ENCODE measurements around the gene NOS1AP.
"Not testable (repeated sequence)": the region's sequence is repeated elsewhere in the genome, so short reads cannot be mapped to it uniquely, and the experiment has no call there.

Gene NOS1AP

DNA sequence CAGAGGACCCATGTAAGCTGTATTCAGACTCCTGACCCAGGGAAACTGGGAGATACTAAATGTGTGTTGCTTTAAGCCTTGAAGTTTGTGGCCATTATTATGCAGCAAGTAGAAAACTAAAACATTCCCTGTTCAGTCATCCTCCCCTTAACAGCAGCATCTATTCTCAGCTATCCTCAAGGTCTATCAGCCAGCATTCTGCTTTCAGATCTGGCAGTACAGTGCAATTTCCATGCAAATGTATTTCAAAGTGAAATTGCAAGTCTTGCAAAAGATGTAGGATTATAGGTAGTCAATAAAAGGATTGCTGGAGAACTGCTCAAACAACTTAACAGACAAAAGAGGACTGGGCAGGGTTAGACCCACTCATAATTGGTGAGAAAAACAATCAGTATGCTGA, 111.3 kb downstream of the NOS1AP start:
- DNase-seq (ENCODE audit: low read depth) = no peak
- H3K4me3 ChIP-seq (ENCODE audit: low read depth, low read length) = no peak overlapping the region

DNA sequence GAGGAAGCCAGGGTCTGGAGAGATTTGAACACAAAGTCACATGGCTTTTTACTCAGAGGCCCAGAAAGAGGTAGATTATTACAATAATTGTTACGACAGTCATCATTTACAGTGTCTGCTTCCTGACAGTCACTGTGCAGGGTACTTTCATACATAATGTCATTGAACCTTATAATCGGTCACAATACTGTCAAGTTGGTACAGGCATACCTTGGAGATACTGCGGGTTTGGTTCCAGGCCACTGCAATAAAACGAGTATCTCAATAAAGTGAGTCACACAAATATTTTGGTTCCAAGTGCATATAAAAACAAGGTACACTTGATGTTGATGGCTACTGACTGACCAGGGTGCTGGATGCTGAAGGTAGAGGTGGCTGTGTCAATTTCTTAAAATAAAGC, 112.6 kb downstream of the NOS1AP start:
- H3K4me3 ChIP-seq (ENCODE audit: low read depth, low read length) = no peak overlapping the region
- no peak for DNase-seq (ENCODE audit: low read depth)

DNA sequence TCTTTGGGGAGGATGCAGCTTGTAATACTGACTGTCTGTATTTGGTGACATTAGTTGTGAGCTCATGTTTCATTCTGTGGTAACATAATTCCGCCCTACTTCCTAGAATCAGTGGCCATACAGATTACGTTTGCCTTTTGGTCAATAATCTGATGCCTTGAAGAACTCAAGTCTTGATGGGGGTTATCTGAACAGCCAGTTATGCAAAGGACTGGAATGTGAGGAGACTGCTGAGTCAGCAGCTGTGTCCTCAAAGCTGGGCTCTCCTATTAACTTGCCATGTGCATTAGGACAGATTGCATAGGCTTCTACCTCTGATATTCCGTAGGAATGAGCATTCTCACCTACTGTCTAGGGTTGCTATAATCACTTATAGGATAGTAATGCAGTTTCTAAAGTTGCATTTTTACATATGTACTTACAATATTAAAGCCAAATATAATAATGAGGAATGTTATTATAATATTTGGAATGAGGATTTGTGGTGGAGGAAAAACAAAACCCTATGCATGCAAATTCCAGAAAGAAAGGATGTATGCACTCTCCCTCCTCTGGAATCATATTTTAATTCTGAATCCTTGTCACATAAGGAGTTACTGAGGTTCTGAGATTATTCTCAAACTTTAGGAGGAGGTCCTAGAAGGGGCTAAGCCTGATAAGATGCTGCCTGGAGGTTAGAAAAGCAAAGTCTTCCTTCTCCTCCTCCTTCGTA, 116.0 kb downstream of the NOS1AP start:
- no peak for DNase-seq (ENCODE audit: low read depth)

DNA sequence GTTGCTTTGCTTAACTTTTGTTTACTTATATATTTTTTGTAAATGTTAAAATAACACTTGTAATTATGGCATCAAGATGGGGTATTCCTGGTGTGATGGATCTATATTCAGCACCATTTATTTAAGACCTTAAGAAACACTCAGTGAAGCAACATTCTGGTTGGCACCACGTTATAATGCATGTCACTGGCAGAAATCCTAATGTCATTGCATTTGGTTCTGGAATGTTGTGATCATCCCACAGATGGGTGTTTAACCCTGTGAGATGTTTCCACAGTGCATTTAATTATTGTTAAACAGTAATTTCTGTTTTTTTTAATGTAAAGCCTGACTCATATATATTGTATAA, 116.5 kb downstream of the NOS1AP start:
- no peak overlapping the region for H3K4me3 ChIP-seq (ENCODE audit: low read depth, low read length)
- DNase-seq (ENCODE audit: low read depth) = no peak

More for the DNA sequence above, 116.0 kb downstream of the NOS1AP start:
- H3K4me3 ChIP-seq (ENCODE audit: low read depth, low read length) = no peak overlapping the region

DNA sequence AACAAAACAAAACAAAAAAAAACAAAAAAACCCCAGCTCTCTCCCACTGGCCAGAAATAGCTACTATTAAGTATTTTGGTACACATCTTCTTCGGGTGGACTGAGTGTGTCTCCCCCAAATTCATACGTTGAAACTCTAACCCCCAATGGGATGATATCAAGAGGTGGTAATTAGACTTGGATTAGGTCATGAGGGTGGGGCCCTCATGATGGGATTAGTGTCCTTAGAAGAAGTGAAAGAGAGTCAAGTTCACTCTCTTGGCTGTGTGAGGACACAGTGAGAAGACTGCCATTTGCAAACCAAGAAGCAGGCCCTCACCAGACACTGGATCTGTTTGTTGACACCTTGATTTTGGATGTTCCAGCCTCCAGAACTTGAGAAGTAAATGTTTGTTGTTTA, 116.9 kb downstream of the NOS1AP start:
- no peak for DNase-seq (ENCODE audit: low read depth)
- H3K4me3 ChIP-seq (ENCODE audit: low read depth, low read length) = no peak overlapping the region

DNA sequence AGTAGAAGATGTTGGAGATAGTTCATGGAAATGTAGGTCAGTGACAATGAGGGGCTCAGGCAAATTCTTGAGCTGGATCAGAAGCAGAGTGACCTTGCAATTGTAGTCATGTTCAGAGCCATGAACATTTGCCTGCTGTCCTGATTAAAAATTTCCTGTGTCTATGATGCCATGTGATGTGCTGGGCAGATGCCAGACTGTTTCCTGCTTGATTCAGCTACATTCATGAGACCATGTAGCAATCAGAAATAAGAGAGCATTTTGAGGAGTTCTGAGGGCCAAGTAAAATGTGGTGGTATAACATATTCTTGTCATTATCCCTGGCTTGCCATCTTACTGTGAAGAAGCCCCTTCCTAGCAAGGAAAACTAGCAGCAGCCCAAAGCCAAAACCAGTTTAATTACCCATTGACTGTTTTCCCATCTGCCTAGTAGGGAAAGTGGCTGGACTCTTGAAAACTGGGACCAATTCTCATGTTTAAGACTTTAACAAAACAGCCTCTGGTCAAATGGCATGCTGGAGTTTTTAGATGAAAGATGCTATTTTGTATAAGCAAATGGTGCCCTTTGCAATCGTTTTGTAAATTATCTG, 118.3 kb downstream of the NOS1AP start:
- DNase-seq (ENCODE audit: low read depth) = no peak
- no peak overlapping the region for H3K4me3 ChIP-seq (ENCODE audit: low read depth, low read length)

DNA sequence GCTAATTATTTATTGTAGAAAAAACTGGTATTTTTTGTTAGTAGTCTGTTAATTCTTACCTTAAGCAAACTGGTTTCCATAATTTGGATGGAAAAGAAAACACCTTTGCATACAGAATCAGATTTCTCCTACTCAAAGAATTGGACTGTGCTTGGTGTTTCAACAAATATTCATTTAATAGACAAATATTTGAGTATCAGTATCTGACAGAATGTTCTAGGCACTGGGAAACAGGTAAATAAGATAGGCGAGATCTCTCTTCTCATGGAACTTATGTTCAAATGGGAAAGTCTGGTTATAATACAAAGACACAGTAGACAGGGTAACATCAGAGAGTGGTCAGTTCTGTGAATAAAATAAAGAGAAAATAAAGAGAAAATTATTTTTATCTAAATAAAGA, 119.9 kb downstream of the NOS1AP start:
- H3K4me3 ChIP-seq (ENCODE audit: low read depth, low read length) = no peak overlapping the region
- DNase-seq (ENCODE audit: low read depth) = no peak

DNA sequence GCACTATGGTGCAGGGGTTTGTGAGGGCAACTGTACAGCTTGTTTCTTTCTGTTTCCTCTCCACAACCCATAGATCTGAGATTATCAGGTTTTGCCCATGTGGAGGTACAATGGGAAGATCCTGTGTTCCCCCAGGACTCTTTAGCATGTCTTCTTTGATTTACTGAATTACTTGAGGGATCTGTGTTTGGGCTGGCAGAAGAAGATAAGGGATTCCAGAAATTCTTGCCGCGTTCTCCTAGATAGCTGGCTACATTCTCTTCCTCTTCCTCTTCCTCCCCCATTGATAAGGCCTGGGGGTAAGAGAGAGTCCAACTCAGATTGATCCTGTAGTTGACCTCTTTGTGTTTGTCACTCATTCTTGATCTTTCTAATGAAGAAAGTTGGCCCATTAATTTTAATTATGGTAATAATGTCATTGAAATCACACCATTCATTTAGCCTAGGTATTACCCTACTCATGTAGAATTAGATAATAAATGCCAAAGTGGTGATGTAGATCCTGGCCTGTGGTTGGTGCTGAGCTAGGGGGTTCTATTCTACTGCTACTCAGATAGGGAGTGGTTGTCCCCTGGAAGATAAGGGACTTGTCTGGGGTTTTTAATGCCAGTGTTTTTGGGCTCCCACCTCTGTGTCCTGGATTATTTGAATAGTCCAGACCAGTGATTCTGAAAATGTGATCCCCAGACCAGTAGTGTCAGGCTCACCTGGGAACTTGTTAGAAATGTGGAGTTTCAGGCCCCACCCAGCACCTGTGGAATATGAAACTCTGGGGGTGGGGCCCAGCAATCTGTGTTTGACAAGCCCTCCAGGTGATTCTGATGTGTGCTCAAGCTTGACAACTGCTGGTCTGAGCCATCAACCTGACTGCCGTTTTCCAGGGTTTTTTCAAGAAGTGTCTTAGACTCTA, 122.2 kb downstream of the NOS1AP start:
- no peak for DNase-seq (ENCODE audit: low read depth)
- no peak overlapping the region for H3K4me3 ChIP-seq (ENCODE audit: low read depth, low read length)

DNA sequence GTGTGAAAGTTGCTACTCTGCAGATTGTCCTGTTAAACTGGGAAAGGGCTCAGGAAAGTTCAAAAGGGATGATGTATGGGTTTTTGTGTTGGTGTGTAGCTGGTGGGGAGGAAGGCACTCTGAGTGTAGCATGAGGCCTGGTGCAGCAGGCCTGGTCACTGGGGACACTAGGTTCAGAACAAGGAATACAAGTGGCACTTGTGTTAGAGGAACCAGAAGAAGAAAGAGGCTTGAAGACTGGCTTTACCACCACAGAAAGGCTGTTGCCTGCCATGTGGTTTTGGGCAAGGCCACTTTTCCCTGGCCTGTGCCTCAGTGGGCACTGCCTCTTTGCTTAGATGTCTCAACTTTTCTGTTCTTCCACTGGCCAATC, 122.8 kb downstream of the NOS1AP start:
- no peak for DNase-seq (ENCODE audit: low read depth)
- H3K4me3 ChIP-seq (ENCODE audit: low read depth, low read length) = no peak overlapping the region

DNA sequence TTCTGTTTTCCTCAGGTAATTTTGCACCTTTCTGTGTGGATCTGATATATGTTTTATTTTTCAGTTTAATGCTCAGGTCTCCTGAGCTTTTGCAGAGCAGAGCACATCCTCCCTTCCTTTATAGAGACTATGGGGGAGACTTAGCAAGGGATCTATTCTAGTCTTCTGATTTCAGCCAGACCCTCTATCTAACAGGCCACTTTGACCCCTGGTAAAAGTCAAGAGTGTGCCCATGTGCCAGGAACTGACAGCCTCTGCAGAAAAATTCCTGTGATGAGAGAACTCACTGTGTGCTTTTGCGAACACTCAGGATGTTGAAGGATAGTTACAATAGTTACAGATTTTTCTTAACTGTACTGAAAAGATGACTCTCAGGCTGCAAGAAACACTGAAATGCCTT, 123.3 kb downstream of the NOS1AP start:
- no peak for DNase-seq (ENCODE audit: low read depth)

DNA sequence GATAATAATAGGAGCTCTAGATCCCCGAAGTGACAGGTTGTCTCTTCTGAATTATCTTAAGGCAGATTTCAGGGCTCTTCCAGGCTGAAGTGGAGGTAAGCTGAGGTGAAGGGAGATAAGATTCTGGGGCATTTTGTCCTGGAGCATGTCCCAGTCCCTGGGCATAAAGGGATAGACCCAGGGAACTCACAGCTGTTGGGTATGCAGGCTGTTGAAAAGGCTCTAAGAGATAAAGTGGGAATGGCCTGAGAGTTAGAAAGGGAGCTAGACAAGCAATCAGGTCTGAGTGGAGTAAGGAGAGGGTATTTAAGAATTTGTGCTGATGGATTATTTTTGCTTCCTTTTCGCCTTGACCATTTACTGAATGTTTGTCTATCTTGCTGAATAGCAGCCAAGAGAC, 123.7 kb downstream of the NOS1AP start:
- no peak overlapping the region for H3K4me3 ChIP-seq (ENCODE audit: low read depth, low read length)
- no peak for DNase-seq (ENCODE audit: low read depth)

More for the DNA sequence above, 123.3 kb downstream of the NOS1AP start:
- no peak overlapping the region for H3K4me3 ChIP-seq (ENCODE audit: low read depth, low read length)

DNA sequence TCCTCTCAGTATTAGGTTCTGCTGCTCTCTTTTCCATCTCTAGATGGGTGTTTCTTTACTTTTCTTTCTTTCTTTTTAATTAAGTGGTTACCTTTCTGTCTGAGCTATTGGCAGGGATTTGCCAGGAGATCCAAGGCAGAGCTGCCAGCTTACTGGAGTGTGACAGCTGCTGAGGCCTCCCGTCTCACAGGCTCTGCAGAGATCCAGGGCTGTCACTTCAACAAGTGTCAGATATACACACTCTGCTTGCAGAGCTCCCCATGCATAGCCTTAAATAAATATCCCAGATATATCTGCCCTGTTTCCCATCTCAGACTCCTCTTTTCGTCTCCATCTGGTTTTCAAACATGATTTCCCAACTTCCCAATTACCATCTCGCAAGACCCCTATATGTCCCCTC, 124.3 kb downstream of the NOS1AP start:
- H3K4me3 ChIP-seq (ENCODE audit: low read depth, low read length) = no peak overlapping the region
- DNase-seq (ENCODE audit: low read depth) = no peak

DNA sequence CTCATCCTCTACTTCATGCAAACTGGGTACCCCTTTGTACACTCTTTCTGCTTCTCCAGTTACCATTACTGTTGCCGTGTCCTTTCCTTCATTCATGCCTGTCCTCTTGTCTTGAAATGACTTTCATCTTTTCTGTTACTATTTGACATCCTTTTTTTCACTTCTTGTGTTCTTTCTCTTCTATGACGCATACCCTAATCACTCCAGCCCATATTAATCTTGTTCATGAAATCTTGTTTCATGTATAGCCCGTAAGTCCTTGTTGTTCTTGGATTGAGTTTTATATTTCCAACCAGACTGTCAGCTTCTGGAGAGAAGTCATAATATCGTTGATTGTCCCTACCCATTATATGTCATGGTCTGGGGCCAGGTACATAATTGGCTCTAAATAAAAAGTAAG, 126.1 kb downstream of the NOS1AP start:
- no peak for DNase-seq (ENCODE audit: low read depth)
- no peak overlapping the region for H3K4me3 ChIP-seq (ENCODE audit: low read depth, low read length)

DNA sequence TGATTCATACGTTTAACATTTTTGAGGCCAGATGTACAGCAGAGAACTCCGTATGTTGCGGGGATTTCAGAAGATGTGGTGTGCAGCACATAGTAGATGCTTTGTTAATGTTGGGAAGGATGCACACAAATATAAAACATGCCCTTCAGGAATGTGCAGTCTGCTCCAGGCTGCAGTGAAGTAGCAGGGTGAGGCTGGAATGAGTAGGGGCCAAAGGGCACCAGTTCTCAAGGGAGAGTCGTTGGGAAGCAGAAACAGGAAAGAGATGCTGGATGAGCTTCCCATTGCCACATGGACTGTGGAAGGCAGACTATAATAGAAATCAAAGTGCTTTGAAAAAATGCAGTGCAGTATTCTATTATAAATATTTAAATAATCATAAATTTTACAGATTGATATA, 126.9 kb downstream of the NOS1AP start:
- DNase-seq (ENCODE audit: low read depth) = no peak
- no peak overlapping the region for H3K4me3 ChIP-seq (ENCODE audit: low read depth, low read length)

DNA sequence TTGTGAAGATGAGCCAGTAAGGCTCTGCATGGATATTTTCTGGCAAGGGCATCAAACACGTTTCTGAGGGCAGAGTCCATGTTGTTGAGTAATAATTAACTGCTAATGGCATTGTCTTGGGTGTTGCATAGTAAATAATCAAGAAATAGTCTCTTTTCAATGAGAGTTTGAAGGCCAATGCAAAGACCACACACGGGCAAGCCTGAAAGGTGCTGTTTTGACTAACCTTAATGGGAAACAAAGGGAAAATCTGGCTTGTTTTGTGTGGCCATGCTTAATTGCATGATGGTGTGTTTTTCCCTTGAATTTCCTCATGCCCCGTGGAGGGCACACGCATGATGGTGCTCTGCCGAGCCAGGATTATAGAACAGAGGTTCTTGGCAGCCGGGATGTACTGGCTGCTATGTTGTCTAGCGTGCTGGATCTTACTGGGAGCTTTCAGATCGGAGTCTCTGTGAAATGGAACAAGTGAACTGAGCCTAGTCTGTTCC, 127.6 kb downstream of the NOS1AP start:
- DNase-seq (ENCODE audit: low read depth) = no peak
- H3K4me3 ChIP-seq (ENCODE audit: low read depth, low read length) = no peak overlapping the region

DNA sequence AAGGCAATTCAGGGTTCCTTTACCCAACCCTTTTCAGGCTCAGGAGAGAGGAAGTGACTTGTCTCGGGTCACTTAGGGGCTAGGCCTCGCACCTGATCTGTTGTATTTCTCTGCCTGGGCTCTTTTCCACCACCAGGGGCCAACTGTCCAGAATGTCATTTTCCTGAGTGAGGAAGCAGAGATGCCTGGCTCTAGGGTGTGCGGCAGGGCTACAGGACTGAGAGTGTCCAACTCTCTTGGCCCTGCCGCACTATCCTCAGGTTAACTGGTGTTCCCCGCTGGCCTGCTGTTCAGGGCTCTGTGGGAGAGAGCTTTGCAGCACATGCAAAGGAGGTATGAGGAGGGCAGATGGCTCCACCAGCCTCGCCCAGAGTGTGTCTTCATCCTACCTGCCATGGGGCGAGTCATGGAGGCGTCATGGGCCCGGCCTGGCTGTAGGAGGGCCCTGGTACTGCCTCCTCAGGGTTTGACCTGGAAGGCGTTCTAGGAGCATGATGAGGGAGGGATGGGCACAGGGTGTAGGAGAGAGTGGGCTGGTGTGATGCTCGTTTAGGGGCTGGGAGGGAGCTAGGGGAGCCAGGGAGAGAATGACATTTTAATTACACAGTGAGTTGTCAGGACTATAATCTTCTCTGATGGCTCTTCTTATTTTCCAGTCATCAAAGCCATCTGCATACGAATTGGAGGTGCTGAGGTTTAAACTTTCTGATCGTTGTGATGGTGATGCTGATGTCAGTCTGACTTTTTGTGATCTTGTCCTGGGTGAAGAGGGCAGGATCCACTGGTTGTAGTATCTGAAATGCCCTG, 128.3 kb downstream of the NOS1AP start:
- DNase-seq (ENCODE audit: low read depth) = no peak
- no peak overlapping the region for H3K4me3 ChIP-seq (ENCODE audit: low read depth, low read length)

DNA sequence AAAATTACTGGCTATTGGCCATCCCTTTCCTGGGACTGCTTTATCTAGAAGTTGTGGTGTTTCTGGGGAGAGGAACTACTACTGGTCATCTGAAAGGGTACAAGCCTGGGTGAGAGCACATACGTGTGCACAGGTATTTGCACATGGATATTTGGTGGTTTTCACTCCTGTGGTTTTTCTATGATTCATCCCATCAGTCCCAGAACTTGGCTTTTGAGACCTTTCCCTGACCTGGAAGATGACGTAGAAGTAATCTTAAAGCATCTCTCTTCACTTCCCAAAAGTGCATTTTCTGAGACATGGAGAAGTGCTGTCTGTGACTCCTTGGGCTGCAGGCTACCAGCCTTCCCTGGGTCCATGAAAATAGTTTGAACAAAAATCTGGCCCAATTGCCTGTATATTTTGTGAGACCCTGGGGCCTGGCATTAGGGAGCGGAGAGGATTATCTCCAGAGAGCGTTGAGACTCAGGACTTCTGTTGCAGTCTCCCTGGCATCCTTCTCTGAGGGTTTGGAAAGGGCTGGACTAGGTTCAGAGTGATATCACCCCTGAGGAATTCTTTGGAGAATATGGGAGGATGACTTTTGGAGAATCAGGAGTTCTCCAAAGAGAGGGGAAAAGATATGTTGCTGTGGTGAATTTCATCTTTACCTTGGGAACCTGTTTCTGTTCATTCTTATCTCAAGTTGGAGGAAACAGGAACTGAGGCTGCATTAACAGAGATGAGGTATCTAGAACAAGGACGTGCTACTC, 130.8 kb downstream of the NOS1AP start:
- DNase-seq (ENCODE audit: low read depth) = no peak
- H3K4me3 ChIP-seq (ENCODE audit: low read depth, low read length) = no peak overlapping the region

DNA sequence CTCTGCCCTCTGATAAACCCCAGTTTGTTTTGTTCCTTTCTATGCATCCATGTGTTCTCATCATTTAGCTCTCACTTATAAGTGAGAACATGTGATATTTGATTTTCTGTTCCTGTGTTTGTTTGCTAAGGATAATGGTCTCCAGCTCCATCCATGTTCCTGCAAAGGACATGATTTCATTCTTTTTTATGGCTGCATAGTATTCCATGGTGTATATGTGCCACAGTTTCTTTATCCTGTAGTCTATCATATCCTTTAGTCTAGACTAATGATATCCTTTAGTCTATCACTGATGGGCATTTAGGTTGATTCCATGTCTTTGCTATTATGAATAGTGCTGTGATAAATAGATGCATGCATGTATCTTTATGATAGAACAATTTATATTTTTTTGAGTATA, 131.6 kb downstream of the NOS1AP start:
- DNase-seq (ENCODE audit: low read depth); H3K4me3 ChIP-seq (ENCODE audit: low read depth, low read length): not testable (repeated sequence)

Data from skeletal muscle cell (primary cell).